C4-2B (cell line): Measurements from ENCODE around the gene NCEH1.
"Not testable (repeated sequence)": the region's sequence is repeated elsewhere in the genome, so short reads cannot be mapped to it uniquely, and the experiment has no call there.

ENCODE experiments used
- H3K27ac ChIP-seq: fragments of 450-650 bp; 2 replicates; pipeline ENCODE4 v1.5.1; 2017
- CTCF ChIP-seq: fragments of 450-650 bp; conservative IDR thresholded peaks from 2 replicates; pipeline ENCODE4 v1.5.1; 2017; ENCODE audit warnings: mild to moderate bottlenecking
- ZFX ChIP-seq: fragments of 450-650 bp; IDR thresholded peaks from 2 replicates; pipeline ENCODE4 v1.6.1; 2017

The NCEH1 gene

GRCh38 chr3:172673210-172673679 is 37.6 kb downstream of the NCEH1 start:
- TF ChIP-seq CTCF (peak; percentile 98), ZFX (no peak)
- H3K27ac ChIP-seq, result no peak overlapping the region

GRCh38 chr3:172669021-172669420 is 41.8 kb downstream of the NCEH1 start:
- TF ChIP-seq CTCF, result no peak
- no peak for TF ChIP-seq ZFX
- no peak overlapping the region for H3K27ac ChIP-seq

- peak overlapping the region; percentile 21; the same call in 1 of the 2 replicates for H3K27ac ChIP-seq
- peak; percentile 97 for TF ChIP-seq CTCF
- TF ChIP-seq ZFX, result no peak
Observed at GRCh38 chr3:172666873-172667694, 43.8 kb downstream of the NCEH1 start.

- peak overlapping the region; percentile 21 for H3K27ac ChIP-seq
Observed at GRCh38 chr3:172666181-172666872, 44.5 kb downstream of the NCEH1 start.

GRCh38 chr3:172665510-172665909 is 45.4 kb downstream of the NCEH1 start:
- H3K27ac ChIP-seq, result peak overlapping the region; percentile 21

More at GRCh38 chr3:172666181-172666872, 44.5 kb downstream of the NCEH1 start:
- TF ChIP-seq CTCF (no peak), ZFX (no peak)

- H3K27ac ChIP-seq, result not testable (repeated sequence)
Observed at GRCh38 chr3:172660421-172660820, 50.4 kb downstream of the NCEH1 start.

GRCh38 chr3:172659246-172660002 is 51.4 kb downstream of the NCEH1 start:
- TF ChIP-seq CTCF, result no peak
- TF ChIP-seq ZFX, result no peak
- no peak overlapping the region for H3K27ac ChIP-seq
